NCI-H2081 treated with DMSO at 0.1 percent for 48 hours (cell line): ENCODE measurements around the gene MLXIPL.
"Not testable (repeated sequence)": the region's sequence is repeated elsewhere in the genome, so short reads cannot be mapped to it uniquely, and the experiment has no call there.

ENCODE experiments used
- DNase-seq: peaks from one replicate; lab custom pipeline; 2025; lab: John Stamatoyannopoulos, UW

The MLXIPL gene

DNA sequence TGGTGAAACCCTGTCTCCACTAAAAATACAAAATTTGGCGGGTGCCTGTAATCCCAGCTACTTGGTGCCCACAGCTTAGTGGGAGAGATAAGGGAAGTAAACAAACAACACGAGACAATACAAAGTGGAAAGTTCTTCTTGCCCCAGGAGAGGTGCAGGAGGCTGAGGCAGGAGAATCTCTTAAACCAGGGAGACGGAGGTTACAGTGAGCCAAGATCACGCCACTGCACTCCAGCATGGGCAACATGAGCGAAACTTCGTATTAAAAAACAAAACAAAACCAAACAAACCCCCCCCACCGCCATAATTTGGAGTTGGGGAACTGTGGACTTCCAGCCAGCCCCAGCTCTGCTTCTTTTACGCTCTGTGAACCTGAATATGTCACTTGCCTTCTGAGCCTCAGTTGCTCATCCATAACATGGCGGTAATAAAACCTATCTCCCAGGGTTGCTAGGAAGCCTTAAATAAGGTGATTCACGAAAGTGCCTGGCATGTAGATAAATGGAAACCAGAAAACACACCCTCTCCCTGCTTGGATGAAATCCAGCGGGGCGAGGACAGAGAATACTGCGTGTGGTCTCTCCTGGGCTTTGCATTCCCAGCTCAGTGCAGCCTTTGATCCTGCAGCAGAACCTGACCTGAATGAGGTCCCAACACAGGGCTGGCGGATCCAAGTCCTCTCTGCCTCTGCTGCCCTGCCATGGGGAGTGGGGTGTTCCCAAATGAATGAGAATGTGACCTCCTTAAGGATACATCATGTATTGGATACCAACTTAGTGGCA lies 10.2 kb downstream of the MLXIPL start:
- DNase-seq = no peak

DNA sequence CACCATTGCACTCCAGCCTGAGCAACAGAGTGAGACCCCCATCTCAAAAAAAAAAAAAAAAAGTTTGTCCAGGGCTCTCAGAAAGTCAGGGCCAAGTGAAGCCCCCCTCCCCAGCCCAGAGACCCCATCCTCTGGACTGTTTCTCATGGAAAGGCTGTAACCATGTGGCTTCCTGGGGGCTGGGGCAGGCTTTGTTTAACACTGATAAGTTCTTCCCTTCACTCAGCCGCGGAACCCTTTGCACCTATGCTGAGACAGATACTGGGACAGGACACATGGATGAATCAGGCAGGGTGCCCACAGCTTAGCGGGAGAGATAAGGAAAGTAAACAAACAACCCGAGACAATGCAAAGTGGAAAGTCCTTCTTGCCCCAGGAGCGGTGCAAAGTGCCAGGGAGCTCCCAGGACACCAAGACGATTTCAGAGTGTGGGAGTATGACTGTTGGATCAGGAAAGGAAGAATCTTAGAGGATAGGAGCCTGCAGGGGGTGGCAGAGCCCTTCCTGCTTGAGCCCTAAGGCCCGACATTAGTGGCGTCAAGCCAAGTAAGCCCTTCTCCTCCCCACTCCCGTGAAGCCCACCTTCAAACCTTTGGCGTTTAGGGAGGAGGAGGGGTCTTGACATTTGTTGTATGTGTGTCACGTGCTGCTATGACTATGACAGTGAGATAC lies 11.6 kb downstream of the MLXIPL start:
- DNase-seq = no peak

DNA sequence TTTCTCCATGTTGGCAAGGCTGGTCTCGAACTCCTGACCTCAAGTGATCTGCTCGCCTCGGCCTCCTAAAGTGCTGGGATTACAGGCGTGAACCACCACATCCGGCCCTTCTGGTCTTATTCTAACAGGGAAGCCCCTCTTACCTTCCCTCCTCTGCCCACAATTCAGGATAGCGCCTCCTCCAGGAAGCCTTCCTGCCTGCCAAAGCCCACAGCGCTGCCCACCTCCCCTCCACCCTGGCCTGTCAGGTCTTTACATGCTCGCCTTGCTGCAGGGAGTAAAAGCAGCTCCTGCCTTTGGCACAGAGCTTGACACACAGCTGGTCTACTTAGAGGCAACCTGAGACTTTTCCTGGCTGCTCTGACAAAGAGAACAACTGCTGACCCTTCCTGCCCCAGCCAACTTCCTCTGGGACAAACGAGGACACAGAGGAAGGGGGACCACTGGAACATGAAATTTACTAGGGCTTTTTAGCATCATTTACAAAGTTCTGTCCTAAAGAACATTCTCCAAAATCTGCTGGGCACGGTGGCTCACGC lies 13.2 kb downstream of the MLXIPL start:
- no peak for DNase-seq

DNA sequence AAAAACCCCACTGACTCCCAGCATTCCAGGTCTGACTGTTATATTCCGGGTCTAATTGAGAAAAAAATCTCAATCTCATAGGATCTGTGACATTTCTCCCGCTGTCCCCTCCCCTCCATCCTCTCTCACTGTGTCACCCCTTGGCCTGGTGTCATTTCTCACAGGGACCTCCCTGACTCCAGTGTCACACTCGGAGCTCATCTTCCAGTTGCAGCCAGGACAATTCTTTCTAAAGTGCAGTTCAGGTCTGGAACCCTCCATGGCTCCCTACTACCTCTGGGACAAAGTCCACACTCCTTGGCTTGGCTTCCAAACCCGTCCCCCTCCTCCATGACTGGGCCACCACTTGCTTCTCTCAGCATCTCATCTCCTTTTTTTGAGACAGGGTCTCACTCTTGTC lies 14.2 kb downstream of the MLXIPL start:
- DNase-seq = no peak

DNA sequence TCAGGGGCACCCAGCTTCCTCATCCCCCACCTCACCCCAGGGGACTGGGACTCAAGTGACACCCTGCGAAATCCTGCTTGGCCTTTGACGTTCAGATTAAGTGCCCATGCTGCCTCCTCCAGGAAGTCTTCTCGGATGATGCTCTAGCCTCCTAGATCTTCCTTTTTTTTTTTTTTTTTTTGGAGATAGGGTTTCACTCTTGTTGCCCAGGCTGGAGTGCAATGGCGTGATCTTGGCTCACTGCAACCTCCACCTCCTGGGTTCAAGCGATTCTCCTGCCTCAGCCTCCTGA lies 16.7 kb downstream of the MLXIPL start:
- not testable (repeated sequence) for DNase-seq

DNA sequence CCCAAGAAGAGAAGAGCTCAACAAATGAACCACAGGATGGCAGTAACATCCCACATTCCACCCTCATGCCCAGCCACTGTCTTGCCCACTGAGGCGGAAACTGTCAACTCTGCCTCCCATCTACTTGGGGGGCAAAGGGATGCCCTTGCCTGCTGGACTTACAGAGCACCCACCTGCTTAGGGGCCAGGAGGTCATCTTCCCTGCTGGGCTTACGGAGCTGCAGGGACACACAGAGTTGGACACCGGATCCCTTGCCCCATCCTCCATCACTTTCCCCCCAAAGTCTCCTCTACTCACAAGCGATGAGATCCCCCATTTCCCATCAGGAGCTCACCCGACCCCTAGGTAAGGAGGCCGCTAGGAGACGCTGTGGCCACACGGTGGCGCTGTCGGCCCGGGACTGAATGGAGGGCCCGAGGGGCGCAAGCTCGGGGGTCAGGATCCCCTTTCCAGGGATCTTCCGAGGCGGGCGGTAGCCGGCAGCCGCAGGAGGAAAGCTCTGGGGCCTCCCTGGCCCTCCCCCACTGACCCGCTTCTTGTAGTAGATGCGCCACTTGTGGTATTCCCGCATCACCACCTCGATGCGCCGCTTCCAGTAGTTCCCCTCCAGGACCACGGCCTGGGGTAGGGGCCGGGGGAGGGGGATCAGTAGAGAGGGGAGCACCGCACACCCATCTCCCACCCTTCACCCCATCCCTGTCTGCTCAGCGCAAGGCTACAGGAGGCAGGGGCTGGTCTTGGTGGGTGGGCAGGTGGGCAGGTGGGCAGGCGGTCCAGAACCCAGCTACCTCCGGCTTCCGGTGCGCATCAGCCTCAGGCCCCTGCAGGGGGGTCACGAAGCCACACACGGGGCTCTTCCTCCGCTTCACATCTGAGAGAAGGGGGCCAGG lies 17.3 kb downstream of the MLXIPL start:
- DNase-seq = no peak

DNA sequence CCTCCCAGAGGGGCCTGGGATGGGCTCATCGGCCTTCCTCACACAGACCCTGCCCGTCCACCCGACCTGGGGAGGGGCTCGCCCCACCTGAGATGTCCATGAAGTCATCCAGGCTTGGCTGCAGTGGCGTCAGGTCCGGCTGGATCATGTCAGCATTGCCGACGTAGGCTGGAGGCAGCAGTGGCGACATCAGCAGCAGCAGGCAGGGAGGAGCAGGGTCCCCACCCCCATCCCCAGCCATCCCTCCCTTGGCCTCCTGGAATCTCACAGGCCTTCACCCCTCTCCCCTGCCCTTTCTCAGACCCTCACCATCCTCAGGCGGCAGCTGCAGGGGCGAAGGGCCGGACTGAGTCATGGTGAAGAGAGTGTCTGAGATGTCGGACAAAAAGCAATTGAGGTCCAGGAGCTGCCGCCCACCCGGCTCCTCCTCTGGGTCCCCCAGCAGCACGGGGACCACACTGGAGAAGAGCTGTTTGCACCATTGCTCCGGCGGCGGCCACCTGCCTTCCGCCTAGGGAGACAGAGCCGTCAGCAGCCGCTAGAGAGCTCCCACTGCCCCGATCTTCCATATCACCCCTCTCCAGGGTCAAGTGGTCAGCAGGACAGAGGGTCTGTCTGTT lies 18.6 kb downstream of the MLXIPL start:
- DNase-seq = no peak

DNA sequence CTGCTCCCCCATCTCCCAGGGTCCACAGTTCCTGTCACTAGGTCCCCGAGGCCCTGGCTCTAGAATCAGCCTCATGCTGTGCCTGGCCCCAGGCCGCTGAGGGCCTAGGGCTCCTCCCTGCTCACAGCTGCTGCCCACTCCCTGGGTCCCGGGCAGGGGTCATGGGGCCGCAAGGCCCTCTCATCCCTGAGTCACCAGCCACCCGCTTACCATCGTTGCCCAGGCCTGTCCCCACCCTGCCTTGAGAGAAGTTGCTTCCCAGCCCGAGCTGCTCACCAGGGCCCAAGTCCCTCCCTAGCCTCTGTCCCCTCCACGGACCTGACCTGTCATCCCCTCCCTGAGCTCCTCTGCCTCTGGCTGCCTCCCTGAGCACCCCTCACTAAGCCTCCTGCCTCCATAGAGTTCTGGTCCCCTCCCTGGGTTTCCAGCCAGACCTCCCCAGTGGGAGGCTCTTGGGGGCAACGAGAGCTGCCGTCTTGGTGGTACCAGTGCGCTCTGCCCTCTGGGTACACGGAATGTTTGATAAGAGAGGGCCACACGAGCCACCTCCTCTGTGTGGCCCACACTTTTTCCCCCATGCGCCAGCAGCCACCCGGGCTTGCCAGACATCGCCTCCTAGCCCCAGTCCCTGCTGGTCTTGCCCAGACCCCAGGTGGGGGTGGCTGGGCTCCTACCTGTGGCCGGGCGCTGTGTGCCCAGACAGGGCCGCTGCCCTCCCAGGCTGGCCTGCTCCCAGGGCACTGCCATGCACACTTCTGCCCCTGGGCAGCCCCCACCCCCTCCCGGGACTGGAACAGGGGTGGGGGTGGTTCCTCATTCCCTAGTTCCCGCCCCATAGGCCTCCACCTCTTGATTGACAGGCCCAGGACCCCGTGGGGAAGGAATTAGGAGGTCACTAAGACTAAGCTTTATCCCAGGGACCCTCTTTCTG lies 21.3 kb downstream of the MLXIPL start:
- DNase-seq = no peak

DNA sequence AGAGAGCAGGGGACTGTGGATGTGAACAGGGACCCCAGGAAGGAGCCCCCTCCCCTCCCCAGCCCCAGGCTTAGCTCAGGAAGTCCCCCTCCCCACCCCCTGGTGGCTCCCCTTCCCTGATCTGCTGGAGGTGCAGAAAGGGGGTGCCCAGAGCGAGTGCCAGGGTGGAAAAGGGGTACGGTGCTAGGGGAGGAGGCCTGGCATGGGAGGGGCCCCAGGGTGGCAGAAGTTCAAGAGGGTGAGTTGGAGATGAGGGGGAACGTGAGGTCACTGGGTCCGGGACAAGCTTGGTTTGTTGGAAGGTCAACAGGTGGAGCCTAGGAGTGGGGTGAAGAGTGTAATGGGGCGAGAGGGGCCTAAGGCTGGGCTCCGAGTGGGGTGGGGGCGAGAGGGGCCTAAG lies 24.4 kb downstream of the MLXIPL start:
- no peak for DNase-seq

DNA sequence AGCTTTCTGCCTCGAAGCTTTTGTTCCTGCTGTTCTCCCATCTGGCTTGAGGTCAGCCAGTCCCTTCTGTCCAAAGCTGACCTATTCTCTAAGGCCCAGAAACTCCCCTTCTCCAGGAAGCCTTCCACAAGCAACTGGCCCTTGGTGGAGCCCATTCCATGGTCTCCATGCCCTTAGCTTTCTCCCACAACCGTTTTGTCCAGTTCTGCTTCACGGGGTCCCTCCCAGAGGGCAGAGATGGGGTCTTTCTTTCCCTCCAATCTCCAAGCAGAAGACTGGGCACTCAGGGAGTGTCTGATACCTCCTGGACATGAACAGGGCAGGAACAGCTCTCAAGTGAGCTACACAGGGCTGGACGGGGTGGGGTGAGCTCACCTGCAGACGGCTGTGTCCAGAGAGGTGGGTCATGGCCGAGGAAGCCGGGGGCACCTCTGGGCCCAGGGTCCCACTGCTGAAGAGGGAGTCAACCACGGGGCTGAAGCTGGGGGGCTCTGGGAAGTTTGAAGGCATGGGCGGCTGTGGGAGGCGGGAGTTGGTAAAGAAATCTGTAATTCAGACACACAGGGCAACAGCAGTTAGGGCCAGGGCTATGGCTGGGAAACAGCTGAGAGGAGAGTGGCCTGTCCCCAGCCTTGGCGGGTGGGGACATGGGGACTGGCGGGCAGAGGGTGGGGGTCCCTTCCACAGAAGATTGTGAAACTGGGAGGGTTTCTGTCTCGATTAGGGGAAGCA lies 25.0 kb downstream of the MLXIPL start:
- no peak for DNase-seq

DNA sequence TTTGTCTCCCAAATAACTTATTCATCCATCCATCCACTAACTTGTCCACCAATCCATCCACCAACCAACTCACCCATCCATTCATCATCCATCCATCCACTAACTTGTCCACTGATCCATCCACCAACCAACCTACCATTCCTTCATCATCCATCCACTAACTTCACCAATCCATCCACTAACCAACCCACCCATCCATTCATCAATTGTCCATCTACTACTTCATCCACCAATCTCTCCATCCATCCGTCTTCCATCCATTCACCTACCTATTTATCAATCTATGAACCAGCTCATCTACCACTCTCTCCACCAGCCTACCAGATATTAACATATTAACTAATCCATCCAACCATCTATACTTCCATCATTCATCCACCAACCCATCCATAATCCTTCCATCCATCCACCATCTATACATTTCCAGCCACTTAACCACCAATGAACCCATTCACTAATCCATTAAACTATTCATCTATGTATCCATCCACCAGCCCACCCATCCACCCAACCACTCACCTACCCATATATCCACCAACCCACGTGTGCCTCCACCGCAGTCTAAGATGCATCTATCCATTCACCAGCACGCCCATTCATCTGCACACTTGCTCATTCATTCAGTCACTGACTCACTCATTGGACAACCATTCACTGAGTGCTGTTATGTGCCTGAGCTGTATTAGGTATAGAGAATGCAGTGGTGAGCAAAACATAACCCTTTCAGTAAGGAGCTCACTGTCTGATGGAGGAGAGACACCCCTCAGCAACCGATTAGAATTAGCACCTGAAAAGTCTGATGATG lies 26.1 kb downstream of the MLXIPL start:
- no peak for DNase-seq

DNA sequence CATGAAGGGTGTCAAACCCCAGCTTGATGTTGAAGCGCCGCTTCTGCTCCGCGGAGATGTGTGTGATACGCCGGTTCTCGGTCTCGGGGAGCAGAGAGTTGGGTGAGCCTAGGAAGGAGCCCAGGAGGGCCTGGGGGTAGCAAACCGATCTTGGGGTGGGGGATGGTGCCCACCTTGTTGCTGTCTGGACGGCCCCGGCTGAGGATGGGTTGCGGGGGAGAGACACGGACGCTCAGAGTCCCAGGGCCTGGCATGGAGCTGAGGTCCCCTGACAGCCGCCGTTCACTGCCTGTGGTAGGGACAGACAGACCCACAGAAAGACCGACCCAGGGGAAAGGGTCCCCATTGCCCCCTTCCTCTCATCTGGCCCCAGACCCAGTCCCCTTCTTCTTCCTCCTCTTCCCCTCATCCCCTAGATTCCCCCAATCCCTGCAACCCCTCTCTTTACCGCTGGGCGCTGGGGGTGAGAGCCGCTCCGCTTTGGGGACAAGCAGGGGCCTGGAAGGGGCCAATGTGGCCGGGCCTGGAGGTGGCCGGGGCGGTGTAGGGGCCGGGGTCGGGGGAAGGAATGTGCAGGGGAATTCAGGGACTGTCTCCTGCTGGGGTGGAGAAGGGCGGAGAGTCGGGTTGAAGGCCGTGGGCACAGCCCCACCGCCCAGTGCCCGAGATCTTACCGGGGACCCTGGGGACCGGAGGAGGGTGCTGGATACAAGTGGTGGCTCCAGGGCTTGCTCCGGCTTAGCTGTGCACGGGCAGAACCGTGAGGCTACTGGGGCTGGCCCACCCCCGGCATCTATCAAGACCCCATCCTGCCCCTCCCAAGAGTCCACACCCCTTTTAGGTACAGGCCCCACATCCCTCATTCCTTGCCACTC lies 27.9 kb downstream of the MLXIPL start:
- no peak for DNase-seq

DNA sequence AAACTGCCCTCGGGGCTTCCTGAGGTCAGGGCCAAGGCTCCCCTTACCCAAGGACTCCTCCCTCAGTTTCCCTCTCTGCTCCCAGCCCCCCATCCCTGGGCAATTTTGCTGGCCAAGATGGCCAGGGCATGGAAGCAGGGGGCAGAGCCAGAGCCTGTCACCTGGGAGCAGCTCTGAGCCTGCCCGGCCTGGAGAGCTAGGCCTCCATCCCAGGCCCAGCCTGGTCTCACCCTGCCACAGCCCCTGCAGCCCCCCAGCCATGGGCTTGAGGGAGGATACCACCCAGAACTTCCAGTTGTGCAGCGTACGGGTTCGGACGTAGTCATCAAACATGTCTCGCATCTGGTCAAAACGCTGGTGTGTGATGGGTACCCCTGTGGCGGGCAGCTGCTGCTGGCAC lies 29.0 kb downstream of the MLXIPL start:
- no peak for DNase-seq

DNA sequence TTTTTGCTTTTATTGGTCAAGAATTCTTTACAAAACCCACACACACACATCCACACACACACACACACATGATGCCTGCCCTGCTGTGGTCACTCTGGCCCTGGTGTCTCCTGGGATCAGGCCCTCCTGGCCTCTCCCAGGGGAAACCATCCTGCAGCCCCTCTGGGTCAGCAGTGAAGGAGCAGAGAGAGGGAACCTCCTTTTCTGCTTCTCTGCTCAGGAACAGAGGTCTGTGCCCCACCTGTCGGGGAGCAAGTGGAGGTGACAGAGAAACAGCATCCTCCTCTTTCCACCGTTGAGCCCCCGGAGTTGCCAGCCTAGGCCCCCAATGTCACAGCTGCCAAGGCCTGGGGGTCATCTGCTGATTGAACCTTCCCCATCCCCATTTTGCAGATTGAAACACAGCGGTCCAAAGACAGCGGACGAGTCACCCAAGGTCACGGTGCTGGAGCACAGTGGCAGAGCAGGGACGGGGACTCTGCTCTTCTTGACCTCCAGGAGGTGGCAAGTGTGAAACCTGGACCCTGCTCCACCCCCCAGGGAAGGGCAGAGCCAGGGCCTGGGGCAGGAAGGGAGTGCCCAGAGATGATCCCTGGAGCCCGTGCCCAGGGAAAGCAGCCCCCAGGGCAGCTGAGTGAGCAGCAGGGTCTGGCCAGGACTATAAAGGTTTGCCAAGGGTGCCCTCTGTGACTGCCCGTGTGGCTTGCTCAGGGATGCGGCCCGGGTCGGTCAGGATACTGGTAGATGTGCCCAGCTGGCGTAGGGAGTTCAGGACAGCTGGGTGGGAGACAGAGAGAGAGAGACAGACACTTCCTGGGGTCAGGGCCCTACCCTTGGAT lies 30.9 kb downstream of the MLXIPL start:
- no peak for DNase-seq

DNA sequence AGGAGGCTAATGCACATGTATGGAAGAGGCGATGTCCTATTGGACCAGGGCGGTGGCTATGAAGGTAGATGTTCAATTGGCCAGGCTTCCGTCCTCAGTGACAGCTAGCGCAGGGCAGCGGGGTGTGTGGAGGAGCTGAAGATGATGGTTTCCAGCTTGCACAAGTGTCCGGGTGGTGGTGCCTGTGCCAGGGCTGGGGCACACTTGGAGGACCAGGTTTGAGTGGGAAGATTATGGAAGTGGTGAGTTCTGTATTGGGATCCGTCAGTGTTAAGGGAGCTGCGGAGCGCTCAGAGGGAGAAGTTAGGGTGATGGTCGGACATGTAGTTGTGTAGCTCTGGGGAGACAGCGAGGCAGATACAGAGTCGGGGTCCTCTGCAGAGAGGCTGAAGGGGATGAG lies 37.4 kb downstream of the MLXIPL start:
- DNase-seq = no peak

DNA sequence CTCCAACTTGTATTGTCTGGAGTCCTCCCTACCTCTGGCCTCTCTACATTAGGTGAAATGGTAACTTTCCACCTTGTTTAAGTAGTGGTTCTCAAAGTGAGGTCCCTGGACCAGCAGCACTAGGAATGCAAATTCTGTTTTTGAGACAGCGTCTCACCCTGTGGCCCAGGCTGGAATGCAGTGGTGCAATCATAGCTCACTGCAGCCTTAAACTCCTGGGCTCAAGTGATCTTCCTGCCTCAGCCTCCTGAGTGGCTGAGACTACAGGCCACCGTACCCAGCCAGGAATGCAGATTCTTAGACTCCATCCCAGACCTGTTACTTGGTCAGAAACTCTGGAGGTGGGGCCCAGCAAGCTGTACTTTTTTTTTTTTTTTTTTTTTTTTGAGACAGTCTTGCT lies 39.1 kb downstream of the MLXIPL start:
- DNase-seq = no peak

DNA sequence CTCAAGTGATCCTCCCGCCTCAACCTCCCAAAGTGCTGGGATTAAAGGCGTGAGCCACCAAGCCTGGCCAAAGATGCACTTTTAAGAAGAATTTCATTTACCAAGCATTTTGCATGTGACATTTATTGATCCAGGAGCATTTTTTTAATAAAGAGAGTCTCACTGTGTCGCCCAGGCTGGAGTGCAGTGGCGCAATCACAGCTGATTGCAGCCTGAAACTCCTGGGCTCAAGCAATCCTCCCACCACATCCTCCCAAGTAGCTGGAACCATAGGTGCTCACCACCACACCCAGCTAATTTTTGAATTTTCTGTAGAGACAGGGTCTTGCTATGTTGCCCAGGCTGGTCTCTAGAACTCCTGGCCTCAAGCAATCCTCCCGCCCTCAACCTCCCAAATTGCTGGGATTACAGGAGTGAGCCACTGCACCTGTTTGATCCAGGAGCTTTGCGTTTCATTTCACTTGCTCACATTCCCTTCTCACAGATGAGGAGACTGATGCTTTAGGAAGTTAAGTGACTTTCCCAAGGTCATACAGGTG lies 41.6 kb downstream of the MLXIPL start:
- DNase-seq = no peak
